ENCODE measurements around the gene CD99.

CD99 gene

DNA sequence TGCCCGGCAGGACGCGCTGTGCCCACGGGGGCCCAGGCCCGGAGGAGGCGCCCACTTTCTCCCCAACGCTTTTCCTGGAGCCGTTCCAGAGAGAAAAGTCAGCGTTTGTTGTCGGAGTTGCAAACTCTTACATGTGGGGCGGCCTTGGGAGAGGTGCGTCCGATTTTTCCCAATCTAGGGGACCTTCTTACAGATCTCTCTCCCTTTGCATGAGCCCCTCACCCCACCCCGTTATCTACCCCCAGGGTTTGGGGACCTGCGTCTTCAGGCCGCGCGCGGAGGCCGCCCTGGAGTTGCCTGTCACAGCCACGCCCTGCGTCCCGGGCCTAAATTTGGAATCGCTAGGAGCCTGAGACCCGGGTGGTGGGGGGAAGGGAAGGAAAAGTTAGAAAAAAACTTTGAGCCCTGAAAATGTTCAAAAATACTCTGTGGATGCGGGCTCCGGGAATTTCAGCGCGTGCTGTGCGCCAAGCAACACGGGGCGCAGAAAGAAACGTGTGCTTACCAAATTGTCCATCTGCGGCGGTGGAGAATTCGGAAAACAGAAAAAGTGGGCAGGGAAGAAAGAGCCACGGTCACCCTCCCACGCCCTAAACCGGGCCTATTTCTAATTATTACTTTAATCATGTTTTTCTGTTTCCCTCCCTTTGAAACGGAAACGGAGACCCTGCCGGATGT is 587 bp downstream of the CD99 start:
- peak overlapping the region; percentile 68 for H3K4me2 ChIP-seq (ENCODE audit: low read length)
- TF ChIP-seq, protein P1, sequence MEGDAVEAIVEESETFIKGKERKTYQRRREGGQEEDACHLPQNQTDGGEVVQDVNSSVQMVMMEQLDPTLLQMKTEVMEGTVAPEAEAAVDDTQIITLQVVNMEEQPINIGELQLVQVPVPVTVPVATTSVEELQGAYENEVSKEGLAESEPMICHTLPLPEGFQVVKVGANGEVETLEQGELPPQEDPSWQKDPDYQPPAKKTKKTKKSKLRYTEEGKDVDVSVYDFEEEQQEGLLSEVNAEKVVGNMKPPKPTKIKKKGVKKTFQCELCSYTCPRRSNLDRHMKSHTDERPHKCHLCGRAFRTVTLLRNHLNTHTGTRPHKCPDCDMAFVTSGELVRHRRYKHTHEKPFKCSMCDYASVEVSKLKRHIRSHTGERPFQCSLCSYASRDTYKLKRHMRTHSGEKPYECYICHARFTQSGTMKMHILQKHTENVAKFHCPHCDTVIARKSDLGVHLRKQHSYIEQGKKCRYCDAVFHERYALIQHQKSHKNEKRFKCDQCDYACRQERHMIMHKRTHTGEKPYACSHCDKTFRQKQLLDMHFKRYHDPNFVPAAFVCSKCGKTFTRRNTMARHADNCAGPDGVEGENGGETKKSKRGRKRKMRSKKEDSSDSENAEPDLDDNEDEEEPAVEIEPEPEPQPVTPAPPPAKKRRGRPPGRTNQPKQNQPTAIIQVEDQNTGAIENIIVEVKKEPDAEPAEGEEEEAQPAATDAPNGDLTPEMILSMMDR (IDR thresholded peaks at IDR 0.05; ENCODE audit: low read length): no peak
- H3K36me3 ChIP-seq (ENCODE audit: insufficient read depth, low read length): no peaks in the 10 kb centered on the region
- peak overlapping the region; percentile 48 for H3K27ac ChIP-seq (ENCODE audit: low read depth, low read length, poor library complexity, severe bottlenecking)
- no peaks in the 10 kb centered on the region for H3K27me3 ChIP-seq (ENCODE audit: insufficient read depth, low read length)
- no peaks in the 10 kb centered on the region for H4K20me1 ChIP-seq (ENCODE audit: insufficient read depth, low read length)
- no peaks in the 10 kb centered on the region for H3K9me2 ChIP-seq (ENCODE audit: low read depth, low read length)
- H3K9ac ChIP-seq (ENCODE audit: low read length): peak overlapping the region; percentile 71
- H3K4me3 ChIP-seq (ENCODE audit: low read depth, low read length, poor library complexity, severe bottlenecking): peak overlapping the region; percentile 77
- H2AFZ ChIP-seq (ENCODE audit: low read length): no peak overlapping the region
- H3F3A ChIP-seq (ENCODE audit: insufficient read depth, low read length): no peaks in the 10 kb centered on the region
- peaks cover 39% of the 10 kb centered on the region for H3K4me1 ChIP-seq (ENCODE audit: insufficient read depth, low read length, severe bottlenecking)
- H3K79me2 ChIP-seq (ENCODE audit: insufficient read depth, low read length): no peaks in the 10 kb centered on the region
- no peaks in the 10 kb centered on the region for H3K9me3 ChIP-seq (ENCODE audit: low read length)

DNA sequence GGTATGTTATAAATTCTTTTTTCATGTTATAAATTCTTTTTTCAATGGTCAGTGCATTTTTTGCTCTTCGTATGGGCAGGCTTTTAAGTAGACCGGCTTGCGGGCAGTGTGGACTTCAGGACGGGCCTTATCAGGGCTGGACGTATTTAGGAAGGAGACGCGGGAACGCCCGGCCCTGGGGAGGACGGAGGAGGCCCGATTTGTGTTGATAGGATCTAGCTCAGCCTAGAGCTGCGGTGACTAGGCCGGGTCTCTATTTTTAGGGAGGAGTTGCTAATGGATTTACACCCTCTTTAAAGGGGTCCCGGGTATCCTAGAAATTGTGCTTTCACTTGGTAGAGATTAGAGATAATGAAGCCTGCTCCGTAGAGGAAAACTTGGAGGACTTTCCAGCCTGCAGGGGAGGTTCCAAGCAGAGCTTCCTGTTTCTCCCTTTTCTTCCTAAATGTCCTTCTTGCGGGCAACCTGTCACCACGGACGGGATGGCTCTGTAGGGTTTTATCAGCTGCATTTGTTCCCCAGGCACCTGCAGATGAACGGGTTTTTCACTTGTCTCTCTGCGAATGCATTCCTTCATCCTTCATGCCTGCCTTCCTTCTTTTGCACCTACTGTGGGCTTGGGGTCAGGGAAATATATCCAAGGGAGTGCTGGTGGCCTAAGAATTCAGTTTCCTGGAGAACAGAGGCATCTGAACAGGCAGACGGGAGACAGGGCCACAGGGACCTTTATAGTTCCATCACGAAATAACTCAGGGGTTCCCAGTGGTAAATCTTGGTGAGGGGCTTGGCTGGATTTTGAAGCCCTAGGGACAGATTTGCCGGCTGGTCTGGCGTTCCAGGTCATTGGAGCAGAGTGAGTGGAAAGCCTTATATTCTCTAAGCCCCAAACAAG is 1.4 kb downstream of the CD99 start:
- Histone ChIP-seq H3K36me3 (ENCODE audit: insufficient read depth, low read length) (no peaks in the 10 kb centered on the region), H3F3A (ENCODE audit: insufficient read depth, low read length) (no peaks in the 10 kb centered on the region), H3K4me2 (ENCODE audit: low read length) (peak overlapping the region; percentile 68), H3K9me2 (ENCODE audit: low read depth, low read length) (no peaks in the 10 kb centered on the region), H3K27ac (ENCODE audit: low read depth, low read length, poor library complexity, severe bottlenecking) (peak overlapping the region; percentile 48), H3K4me1 (ENCODE audit: insufficient read depth, low read length, severe bottlenecking) (peaks cover 46% of the 10 kb centered on the region), H4K20me1 (ENCODE audit: insufficient read depth, low read length) (no peaks in the 10 kb centered on the region), H3K4me3 (ENCODE audit: low read depth, low read length, poor library complexity, severe bottlenecking) (peak overlapping the region; percentile 77), H3K27me3 (ENCODE audit: insufficient read depth, low read length) (no peaks in the 10 kb centered on the region), H2AFZ (ENCODE audit: low read length) (no peak overlapping the region), H3K9me3 (ENCODE audit: low read length) (no peaks in the 10 kb centered on the region), H3K79me2 (ENCODE audit: insufficient read depth, low read length) (no peaks in the 10 kb centered on the region), H3K9ac (ENCODE audit: low read length) (peak overlapping the region; percentile 71)
- TF ChIP-seq EZH2 (IDR thresholded peaks at IDR 0.05; ENCODE audit: borderline replicate concordance, low read length): no peak
- TF ChIP-seq, protein P1 (IDR thresholded peaks at IDR 0.05; ENCODE audit: low read length): no peak

DNA sequence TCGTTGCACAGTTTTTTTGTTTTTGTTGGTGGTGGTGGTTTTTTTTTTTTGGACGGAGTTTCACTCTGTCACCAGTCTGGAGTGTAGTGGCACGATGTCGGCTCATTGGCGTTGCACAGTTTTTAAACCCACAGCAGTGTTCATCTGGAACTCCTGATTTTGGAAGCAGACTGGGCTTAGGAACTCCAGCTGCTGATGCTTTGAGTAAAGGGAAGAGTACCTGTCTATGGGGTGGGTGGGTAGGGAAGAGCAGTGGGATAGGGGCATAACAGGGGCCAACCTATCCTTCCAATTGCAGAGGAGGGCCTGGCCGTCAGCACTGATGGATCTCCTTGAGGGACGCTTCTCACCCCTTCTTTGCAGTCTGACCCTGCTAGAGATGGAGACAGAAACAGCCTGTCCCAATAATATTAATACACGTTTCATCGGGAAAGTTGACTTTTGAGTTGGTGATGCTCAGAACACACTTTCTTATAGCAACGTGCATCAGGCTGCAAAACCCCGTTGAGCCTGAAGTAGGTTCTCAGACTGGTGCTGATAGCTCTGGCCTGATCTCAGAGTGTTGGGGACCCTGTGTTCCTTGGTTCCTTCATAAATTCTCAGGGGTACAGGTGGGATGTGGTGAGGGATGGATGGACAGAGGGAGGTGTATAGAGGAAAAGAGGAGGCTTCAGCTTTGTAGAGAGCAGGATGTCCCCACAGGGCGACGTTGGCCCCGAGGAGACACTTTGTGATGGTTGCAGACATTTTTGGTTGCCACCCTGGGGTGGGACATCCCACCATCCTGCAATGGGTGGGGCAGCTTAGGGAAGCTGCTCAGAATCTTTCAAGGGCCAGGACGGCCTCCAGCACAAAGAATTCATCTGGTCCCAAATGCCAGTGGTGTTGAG is 2.3 kb downstream of the CD99 start:
- Histone ChIP-seq H4K20me1 (ENCODE audit: insufficient read depth, low read length) (no peaks in the 10 kb centered on the region), H3K4me3 (ENCODE audit: low read depth, low read length, poor library complexity, severe bottlenecking) (peak overlapping the region; percentile 77), H3K79me2 (ENCODE audit: insufficient read depth, low read length) (no peaks in the 10 kb centered on the region), H3K9ac (ENCODE audit: low read length) (peak overlapping the region; percentile 71; the same call in 1 of the 2 replicates), H3F3A (ENCODE audit: insufficient read depth, low read length) (no peaks in the 10 kb centered on the region), H3K9me3 (ENCODE audit: low read length) (no peaks in the 10 kb centered on the region), H3K4me2 (ENCODE audit: low read length) (peak overlapping the region; percentile 68), H3K36me3 (ENCODE audit: insufficient read depth, low read length) (no peaks in the 10 kb centered on the region), H3K9me2 (ENCODE audit: low read depth, low read length) (no peaks in the 10 kb centered on the region), H2AFZ (ENCODE audit: low read length) (no peak overlapping the region), H3K27me3 (ENCODE audit: insufficient read depth, low read length) (no peaks in the 10 kb centered on the region), H3K4me1 (ENCODE audit: insufficient read depth, low read length, severe bottlenecking) (peaks cover 55% of the 10 kb centered on the region), H3K27ac (ENCODE audit: low read depth, low read length, poor library complexity, severe bottlenecking) (peak overlapping the region; percentile 48)
- TF ChIP-seq, protein P1 (IDR thresholded peaks at IDR 0.05; ENCODE audit: low read length): no peak
- no peak for TF ChIP-seq EZH2 (IDR thresholded peaks at IDR 0.05; ENCODE audit: borderline replicate concordance, low read length)
